Stimulated activated CD4-positive, alpha-beta T cell treated with anti-CD3 and anti-CD28 coated beads, Interleukin-4, amount 100 ng/mL, for 1 hour (primary cell): Measurements from ENCODE around the gene SUGCT.

Experiments used
- DNase-seq: peaks from one replicate; pipeline ENCODE4 v3.0.0-alpha.2; 2020

The SUGCT gene

GRCh38 chr7:40848541-40849221 lies 713.9 kb downstream of the SUGCT start:
- no peak for DNase-seq

GRCh38 chr7:40850017-40850416 lies 715.2 kb downstream of the SUGCT start:
- DNase-seq: no peak

- no peak for DNase-seq
Measured at GRCh38 chr7:40851001-40851400, 716.2 kb downstream of the SUGCT start.

DNA sequence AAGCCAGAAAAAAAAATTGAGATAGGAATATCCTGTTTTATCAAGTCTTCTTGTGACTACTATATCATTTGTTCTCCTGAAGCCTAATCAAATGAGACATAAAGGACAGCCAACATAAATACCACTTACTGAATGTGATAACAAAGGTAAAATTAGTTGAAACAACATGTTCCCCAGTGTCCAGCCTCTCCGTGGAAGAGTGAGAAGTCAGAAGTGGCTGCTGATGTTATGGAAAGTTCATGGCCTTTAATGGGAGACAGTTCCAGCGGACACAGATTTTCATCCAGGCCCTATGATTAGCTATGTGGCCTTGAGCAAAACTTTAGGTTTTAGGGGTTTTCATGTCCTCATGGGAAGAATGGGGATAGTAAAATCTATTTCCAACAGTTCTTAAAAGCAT lies 724.3 kb downstream of the SUGCT start:
- DNase-seq: no peak

- no peak for DNase-seq
Measured at GRCh38 chr7:40859965-40860543, 725.2 kb downstream of the SUGCT start.

- DNase-seq: no peak
Measured at GRCh38 chr7:40865441-40866233, 730.8 kb downstream of the SUGCT start.

DNA sequence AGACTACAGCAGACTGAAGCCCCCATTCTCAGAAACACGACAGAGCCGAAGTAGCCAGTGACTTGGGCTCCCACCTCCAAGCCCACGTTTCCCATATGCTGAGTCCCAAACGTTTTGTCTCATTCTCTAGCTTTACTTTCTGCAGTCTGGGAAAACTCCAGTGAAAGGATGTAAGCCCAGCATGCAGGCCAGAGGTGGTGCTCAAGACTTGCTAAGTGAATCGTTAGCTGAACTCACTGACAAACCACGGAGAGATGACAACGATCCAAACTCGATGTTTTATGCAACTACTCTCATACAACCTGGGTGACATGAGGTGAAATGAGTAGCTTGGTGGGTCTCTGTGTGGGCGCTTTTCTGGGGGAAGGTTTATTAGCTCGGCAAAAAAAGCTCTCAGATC lies 731.8 kb downstream of the SUGCT start:
- DNase-seq: no peak

GRCh38 chr7:40870108-40870507 lies 735.3 kb downstream of the SUGCT start:
- DNase-seq: no peak

DNA sequence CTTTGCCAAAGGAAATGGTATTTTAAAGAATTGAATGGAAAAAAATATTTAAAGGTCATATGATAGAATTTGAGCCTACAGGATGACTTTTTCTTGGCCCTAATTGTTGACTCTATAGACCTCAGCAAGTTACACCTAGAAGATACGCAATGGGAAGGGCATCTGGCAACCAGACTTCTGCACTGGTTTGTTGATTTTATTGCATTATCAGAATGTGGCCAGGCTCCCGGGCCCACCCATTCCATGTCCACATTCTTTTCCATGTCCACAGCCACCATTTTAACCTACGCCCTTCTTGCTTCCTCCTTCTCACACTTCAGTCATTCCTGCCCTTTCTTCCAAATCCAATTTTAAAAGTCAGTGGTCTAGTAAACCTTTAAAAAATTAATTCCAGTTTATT lies 738.4 kb downstream of the SUGCT start:
- DNase-seq: no peak

- DNase-seq: no peak
Measured at GRCh38 chr7:40874756-40875155, 740.0 kb downstream of the SUGCT start.

GRCh38 chr7:40876601-40877000 lies 741.8 kb downstream of the SUGCT start:
- DNase-seq: no peak

GRCh38 chr7:40879941-40880543 lies 745.2 kb downstream of the SUGCT start:
- no peak for DNase-seq

GRCh38 chr7:40880581-40880980 lies 745.8 kb downstream of the SUGCT start:
- DNase-seq: no peak

DNA sequence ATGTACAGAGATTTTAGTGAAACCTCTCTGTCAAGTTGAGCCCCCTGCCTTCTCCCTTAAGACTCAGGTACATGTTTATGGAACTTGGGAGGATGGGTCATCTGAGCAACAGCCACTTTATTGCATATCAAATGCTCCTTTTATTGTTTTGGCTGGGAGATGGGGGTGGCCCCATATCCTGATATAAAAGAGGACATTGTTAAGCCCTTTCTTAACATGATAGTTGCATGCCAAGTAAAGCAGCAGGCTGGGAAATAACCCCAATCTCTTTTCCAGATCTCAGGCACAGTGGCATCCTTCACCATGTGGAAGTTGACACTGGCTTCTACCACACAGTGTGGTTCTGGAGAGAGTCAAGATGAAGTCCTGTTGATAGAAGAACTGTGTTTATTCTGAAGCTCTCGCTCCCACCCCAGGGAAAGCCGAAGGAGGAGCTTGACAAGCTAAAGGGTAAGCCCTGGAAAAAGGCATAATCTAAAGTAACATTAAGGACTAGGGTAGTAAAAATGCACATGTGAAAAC lies 746.7 kb downstream of the SUGCT start:
- DNase-seq: no peak

- DNase-seq: no peak
Measured at GRCh38 chr7:40882071-40882658, 747.4 kb downstream of the SUGCT start.

DNA sequence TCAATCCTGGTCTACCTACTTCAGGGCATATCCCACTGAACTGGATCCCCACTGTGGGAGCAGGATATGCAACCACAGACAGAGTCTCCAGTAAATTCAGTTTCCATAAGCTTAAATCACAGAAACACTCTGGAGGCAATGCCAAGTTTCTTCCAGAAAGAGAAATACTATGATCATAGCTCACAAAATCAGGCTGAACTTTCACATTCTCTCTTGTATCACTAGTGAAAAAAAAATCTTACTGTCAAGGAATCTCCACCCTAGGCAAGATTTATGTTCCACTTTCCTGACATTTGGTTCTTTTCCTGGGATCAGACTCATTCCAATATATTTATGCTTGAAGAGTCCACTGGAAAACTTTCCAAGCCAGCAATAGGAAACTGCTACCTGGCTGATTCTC lies 749.0 kb downstream of the SUGCT start:
- no peak for DNase-seq

GRCh38 chr7:40884241-40884640 lies 749.4 kb downstream of the SUGCT start:
- no peak for DNase-seq

DNA sequence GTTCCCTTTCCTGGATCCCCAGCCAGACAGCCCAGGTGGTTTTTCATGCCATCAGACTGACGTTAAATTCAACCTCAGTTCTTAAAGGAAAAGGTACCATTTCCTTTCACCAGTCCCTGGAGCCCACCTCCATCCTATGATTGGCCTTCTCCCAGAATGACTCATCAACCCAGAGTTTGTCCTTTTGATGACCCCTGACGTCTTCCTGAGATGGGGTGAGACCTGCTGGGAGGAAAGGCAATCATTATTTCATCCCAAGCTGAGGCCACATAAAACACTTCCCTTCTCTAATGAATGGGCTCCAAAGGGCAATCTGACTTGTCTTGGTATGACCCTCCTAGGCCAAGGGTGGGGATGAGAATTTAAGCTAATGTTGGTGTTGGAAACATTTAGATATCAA lies 750.7 kb downstream of the SUGCT start:
- DNase-seq: no peak

DNA sequence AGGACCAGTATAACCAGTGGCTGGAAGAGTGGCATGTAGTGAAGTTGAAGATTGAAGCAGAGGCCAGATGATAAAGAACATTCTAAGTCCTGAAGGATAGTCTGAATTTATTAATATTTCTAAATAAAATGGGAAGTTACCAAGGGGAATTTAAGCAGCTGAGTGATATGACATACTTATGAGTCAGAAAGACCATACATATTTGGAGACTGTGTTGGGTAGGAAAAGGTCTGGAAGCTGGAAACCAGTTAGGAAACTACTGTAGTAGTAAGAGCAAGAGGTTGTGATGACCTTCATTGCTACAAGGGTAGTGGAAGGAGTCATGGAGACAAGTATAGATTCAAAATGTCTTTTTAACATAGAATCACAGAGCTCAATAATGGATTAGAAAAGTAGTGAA lies 752.3 kb downstream of the SUGCT start:
- no peak for DNase-seq

- no peak for DNase-seq
Measured at GRCh38 chr7:40888499-40888898, 753.7 kb downstream of the SUGCT start.

DNA sequence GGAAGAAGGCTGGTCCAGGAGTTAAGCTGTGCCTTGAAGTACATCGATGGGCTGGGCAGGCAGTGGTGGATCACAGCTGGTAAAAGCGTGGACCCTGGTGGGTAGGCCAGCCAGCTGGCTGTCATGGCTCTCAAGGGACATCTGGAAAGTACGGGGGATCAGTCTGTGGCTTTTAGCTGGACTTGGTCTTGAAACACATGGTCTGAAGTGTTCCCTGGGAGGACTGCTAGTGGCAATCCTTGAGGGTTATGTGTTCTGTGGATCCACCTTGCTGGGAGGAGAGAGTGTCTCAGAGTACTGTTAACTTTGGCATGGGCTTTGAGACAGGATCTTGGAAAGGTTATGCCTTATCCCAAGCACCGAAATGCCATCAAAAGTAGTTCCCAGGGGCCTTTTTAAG lies 754.3 kb downstream of the SUGCT start:
- DNase-seq: no peak

DNA sequence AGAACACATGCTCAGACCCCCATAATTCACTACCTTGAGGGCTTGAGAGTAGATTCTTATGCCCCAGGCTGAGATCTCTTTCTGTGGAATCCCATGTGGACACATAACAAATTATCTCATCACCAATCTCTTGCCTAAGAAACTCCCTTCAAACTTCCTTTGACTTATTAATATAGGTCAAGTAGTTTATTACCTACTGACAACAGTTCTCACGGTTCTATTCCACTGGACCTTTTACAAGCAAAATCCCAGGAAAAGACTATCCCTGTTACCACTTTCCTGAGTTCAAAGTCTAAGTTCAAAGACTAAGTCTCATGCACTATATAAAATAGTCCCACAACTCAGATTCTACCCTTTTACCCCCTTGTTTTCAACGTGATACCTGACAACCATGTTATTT lies 754.7 kb downstream of the SUGCT start:
- no peak for DNase-seq

DNA sequence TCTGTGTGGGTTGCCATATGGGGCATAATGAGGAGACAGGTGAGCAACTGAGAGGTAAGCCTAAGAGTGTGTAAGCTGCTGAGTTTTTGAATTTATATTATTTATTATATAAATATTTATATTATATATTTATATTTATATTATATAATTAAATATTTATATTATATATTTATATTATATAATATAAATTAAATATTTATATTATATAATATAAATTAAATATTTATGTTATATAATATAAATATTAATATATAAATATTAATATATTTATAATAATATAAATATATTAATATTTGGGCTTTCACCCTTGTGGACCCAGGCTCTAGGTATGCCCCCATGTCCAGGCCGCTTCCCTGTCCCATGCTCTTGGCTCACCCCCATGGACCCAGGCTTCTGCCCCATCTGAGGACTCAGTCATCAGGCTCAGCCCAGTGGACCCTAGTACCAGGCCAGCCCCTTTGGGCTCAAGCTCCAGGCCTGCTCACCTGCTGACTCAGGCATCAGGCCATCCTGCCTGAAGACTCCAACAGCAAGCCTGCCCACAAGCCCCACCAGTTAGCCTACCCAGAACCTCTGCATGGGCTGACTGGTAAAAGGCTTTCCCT lies 755.4 kb downstream of the SUGCT start:
- no peak for DNase-seq
